Panc1 (cell line): ENCODE measurements around the gene GPR135.

ENCODE experiments used
- CTCF ChIP-seq: fragments of 450-650 bp; IDR thresholded peaks from 2 replicates; pipeline ENCODE4 v1.5.1; 2017; ENCODE audit warnings: mild to moderate bottlenecking
- SIN3A ChIP-seq: IDR thresholded peaks from 2 replicates; pipeline ENCODE4 v1.6.1; 2012; ENCODE audit warnings: low read depth, mild to moderate bottlenecking, low read length, moderate library complexity, borderline replicate concordance; ENCODE audit not compliant: insufficient read depth

- TF ChIP-seq CTCF (peak; percentile 65), SIN3A (no peak)
Observed at GRCh38 chr14:59511916-59512575, 46.9 kb upstream of the GPR135 start.
